ENCODE results near the gene HABP2.

- TF ChIP-seq CTCF (tag by site-specific recombination; IDR thresholded peaks at IDR 0.05) (no peak), ZNF324 (tag by site-specific recombination; IDR thresholded peaks at IDR 0.05) (no peak), ZNF510 (tag by site-specific recombination; IDR thresholded peaks at IDR 0.05; ENCODE audit: insufficient replicate concordance) (no peak), ZNF311 (tag by site-specific recombination; IDR thresholded peaks at IDR 0.05; ENCODE audit: borderline replicate concordance) (no peak), ZNF266 (tag by site-specific recombination; IDR thresholded peaks at IDR 0.05; ENCODE audit: low read depth) (no peak), ZBTB17 (tag by site-specific recombination; IDR thresholded peaks at IDR 0.05) (no peak), TSHZ1 (tag by site-specific recombination; IDR thresholded peaks at IDR 0.05; ENCODE audit: borderline replicate concordance) (no peak), PBX3 (CRISPR knock-in tag; IDR thresholded peaks at IDR 0.05) (no peak), MEIS1 (CRISPR knock-in tag; IDR thresholded peaks at IDR 0.05; ENCODE audit: borderline replicate concordance) (no peak), ZNF473 (tag by site-specific recombination; IDR thresholded peaks at IDR 0.05) (no peak)
These were observed 59.3 kb downstream of the HABP2 start for GRCh38 chr10:113612154-113612553.

Data from HEK293 (cell line).